B cell (primary cell): ENCODE results near the gene GUCD1. TPM values are rescaled to one million over a fixed set of nuclear protein-coding genes. Genes with fewer than 3 reads are reported as not detected.

Experiments used
- ATAC-seq: fragments of 200-7000 bp; cut with Tn5 transposase; one replicate; pipeline ENCODE4 v1.10.0; 2021; ENCODE audit warnings: low read depth, mild to moderate bottlenecking, moderate number of reproducible peaks, moderate library complexity
- CTCF ChIA-PET: fragments of 350-600 bp; sonication (Branson Sonifier 250); formaldehyde crosslinking; loops from one replicate; lab custom pipeline; 2021; ENCODE audit warnings: antibody characterized with exemption, inconsistent platforms; lab: Charles Lee
- POLR2A ChIA-PET: fragments of 350-600 bp; sonication (Branson Sonifier 250); formaldehyde crosslinking; loops from one replicate; lab custom pipeline; 2021; ENCODE audit warnings: antibody characterized with exemption; lab: Charles Lee
- DNase-seq: peaks from one replicate; pipeline ENCODE4 v3.0.0; 2013
- H2AFZ ChIP-seq: 2 replicates; pipeline ENCODE4 v1.6.1; 2012; ENCODE audit warnings: mild to moderate bottlenecking, low read depth, low read length; ENCODE audit not compliant: insufficient read depth, poor library complexity, severe bottlenecking
- H3K27ac ChIP-seq, 2 donors: 1 replicate in 1 of 2; 2 replicates in 1 of 2; pipeline ENCODE4 v1.5.1; 2012 to 2013; ENCODE audit warnings: low read length in 2 of 2, mild to moderate bottlenecking in 2 of 2, moderate library complexity in 1 of 2
- H3K27me3 ChIP-seq, 4 experiments: fragments of 200-600 bp in 1 of 4; sonication (generic) in 1 of 4; replicated peaks in 1 of 4; 1 replicate in 2 of 4; 2 replicates in 2 of 4; pipeline versions ENCODE4 v1.6.1 to v1.7.0; 2013 to 2016; ENCODE audit warnings: low read length in 3 of 4, mild to moderate bottlenecking in 2 of 4, mixed read lengths in 1 of 4, moderate library complexity in 1 of 4; ENCODE audit not compliant: insufficient read depth in 4 of 4, control insufficient read depth in 3 of 4; ENCODE audit errors: control extremely low read depth in 1 of 4
- H3K36me3 ChIP-seq, 2 experiments: replicated peaks in 1 of 2; 1 replicate in 1 of 2; 2 replicates in 1 of 2; pipeline versions ENCODE4 v1.6.1 to v1.7.1; 2013; ENCODE audit warnings: low read length in 1 of 2; ENCODE audit not compliant: insufficient read depth in 2 of 2, control insufficient read depth in 1 of 2; ENCODE audit errors: control extremely low read depth in 1 of 2, extremely low read depth in 1 of 2
- H3K4me1 ChIP-seq, 2 donors: fragments of 200-600 bp in 1 of 2; sonication (generic) in 1 of 2; 1 replicate in 1 of 2; 2 replicates in 1 of 2; pipeline versions ENCODE4 v1.5.1 to v1.6.1; 2013 to 2017; ENCODE audit warnings: low read length in 2 of 2; ENCODE audit not compliant: control insufficient read depth in 2 of 2, insufficient read depth in 2 of 2
- H3K4me2 ChIP-seq: replicated peaks from 2 replicates; pipeline ENCODE3; 2012; ENCODE audit warnings: mild to moderate bottlenecking, low read depth, low read length; ENCODE audit not compliant: poor library complexity, severe bottlenecking
- H3K4me3 ChIP-seq, 5 experiments: fragments of 200-600 bp in 1 of 5; sonication (generic) in 1 of 5; 1 replicate in 3 of 5; 2 replicates in 2 of 5; pipeline versions ENCODE4 v1.5.1 to v1.7.0; 2011 to 2016; ENCODE audit warnings: low read length in 4 of 5, mild to moderate bottlenecking in 4 of 5, low read depth in 2 of 5, control low read depth in 1 of 5, moderate library complexity in 1 of 5; ENCODE audit not compliant: insufficient read depth in 1 of 5; ENCODE audit errors: control extremely low read depth in 1 of 5, extremely low read depth in 1 of 5
- H3K79me2 ChIP-seq: fragments of 200-600 bp; sonication (generic); one replicate; pipeline ENCODE4 v1.6.0; 2016; ENCODE audit warnings: low read length; ENCODE audit not compliant: control insufficient read depth, insufficient read depth
- H3K9ac ChIP-seq: fragments of 200-600 bp; sonication (generic); 2 replicates; pipeline ENCODE4 v1.6.1; 2017; ENCODE audit warnings: mild to moderate bottlenecking, low read length, moderate library complexity
- H3K9me3 ChIP-seq, 3 donors: one replicate each; pipeline versions ENCODE4 v1.6.1 to v1.7.1; 2013; ENCODE audit warnings: low read length in 2 of 3; ENCODE audit not compliant: control insufficient read depth in 2 of 3, insufficient read depth in 1 of 3; ENCODE audit errors: control extremely low read depth in 1 of 3
- H4K20me1 ChIP-seq: 2 replicates; pipeline ENCODE4 v1.6.0; 2012; ENCODE audit warnings: mild to moderate bottlenecking, low read length; ENCODE audit not compliant: insufficient read depth, control insufficient read depth, poor library complexity, severe bottlenecking
- H3K27ac Mint-ChIP-seq: one replicate; pipeline ENCODE4 v1.8.0; 2021; ENCODE audit warnings: mixed read lengths
- H3K27me3 Mint-ChIP-seq: one replicate; pipeline ENCODE4 v1.8.0; 2021; ENCODE audit warnings: mixed read lengths
- H3K4me1 Mint-ChIP-seq: one replicate; pipeline ENCODE4 v1.8.0; 2021; ENCODE audit warnings: mixed read lengths
- H3K4me3 Mint-ChIP-seq: one replicate; pipeline ENCODE4 v1.8.0; 2021; ENCODE audit warnings: mixed read lengths
- H3K9me3 Mint-ChIP-seq: one replicate; pipeline ENCODE4 v1.8.0; 2022; ENCODE audit warnings: mixed read lengths; ENCODE audit not compliant: insufficient read depth
- EZH2 ChIP-seq: IDR thresholded peaks from 2 replicates; pipeline ENCODE4 v1.6.1; 2012; ENCODE audit warnings: borderline replicate concordance, low read depth, mild to moderate bottlenecking, moderate library complexity, low read length; ENCODE audit not compliant: insufficient read depth, poor library complexity, severe bottlenecking
- WGBS: methylation state at CpG from one replicate; pipeline ENCODE4 v1.1.5; 2013; ENCODE audit warnings: missing lambda C conversion rate; ENCODE audit not compliant: insufficient coverage; 5-methylcytosine and 5-hydroxymethylcytosine counted together
- intact Hi-C: fragments of 100-400 bp; cut with micrococcal nuclease; formaldehyde crosslinking; loops from one replicate; pipeline ENCODE4 v1.10.0; 2022
- polyA plus RNA-seq: library from polyadenylated mRNA; depleted of rRNA; stranded (reverse); fragments of >200 nt; gene quantifications from 2 replicates; pipeline ENCODE4 v1.2.3, GENCODE V29; 2012
- total RNA-seq, 2 donors: library from RNA; stranded (reverse); fragments of 120-200 nt in 1 of 2; gene quantifications; 1 replicate in 1 of 2; 2 replicates in 1 of 2; pipeline versions ENCODE4 v1.2.3 to v1.2.4, GENCODE V29; 2013 to 2022
- TF ChIP-seq, protein P1 (sequence below): fragments of 200-600 bp; IDR thresholded peaks from one replicate; pipeline ENCODE4 v1.8.0; 2022; ENCODE audit warnings: antibody characterized with exemption, mild to moderate bottlenecking

Gene GUCD1
- total and polyA plus RNA-seq, 2 donors (not counting 1 experiment from before 2014, with no cell fraction given), result 257 to 378 TPM

DNA sequence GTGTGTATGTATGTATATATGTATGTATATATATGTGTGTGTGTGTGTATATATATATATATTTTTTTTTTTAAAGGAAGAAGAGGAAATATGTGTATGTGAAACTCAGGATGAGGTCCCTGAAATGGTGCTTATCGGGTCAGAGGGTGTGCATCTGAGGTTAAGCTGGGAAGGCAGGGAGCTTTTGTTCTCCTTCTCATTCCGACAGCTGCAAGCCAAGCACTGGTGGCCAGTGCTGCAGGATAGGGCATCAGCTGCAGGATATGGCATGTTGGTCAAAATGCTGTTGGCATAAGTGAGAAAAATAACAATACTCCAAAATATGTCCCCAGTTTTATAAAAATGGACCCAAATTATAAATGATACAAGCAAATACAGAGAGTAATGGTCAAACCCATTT is 8.3 kb upstream of the GUCD1 start:
- Histone ChIP-seq H3K9me3 (no peaks in the 10 kb centered on the region), H2AFZ (no peak overlapping the region), H3K79me2 (peaks cover 90% of the 10 kb centered on the region), H3K4me1 (peaks cover 31 to 42% of the 10 kb centered on the region in 2 donors), H3K27me3 (no peaks in the 10 kb centered on the region), H3K27ac (no peak overlapping the region), H3K4me2 (no peak overlapping the region), H3K36me3 (peaks cover 15 to 71% of the 10 kb centered on the region in 2 experiments), H4K20me1 (peaks cover 86% of the 10 kb centered on the region), H3K4me3 (no peak overlapping the region), H3K9ac (no peak overlapping the region)
- intact Hi-C loops, result no loop called here
- no peak for DNase-seq
- ChIA-PET POLR2A (no interaction called here), CTCF (no interaction called here)
- no peak overlapping the region for H3K4me3 Mint-ChIP-seq
- no peaks in the 10 kb centered on the region for H3K27me3 Mint-ChIP-seq
- no peak for ATAC-seq
- H3K9me3 Mint-ChIP-seq, result no peaks in the 10 kb centered on the region
- TF ChIP-seq EZH2, result no peak
- TF ChIP-seq, protein P1, sequence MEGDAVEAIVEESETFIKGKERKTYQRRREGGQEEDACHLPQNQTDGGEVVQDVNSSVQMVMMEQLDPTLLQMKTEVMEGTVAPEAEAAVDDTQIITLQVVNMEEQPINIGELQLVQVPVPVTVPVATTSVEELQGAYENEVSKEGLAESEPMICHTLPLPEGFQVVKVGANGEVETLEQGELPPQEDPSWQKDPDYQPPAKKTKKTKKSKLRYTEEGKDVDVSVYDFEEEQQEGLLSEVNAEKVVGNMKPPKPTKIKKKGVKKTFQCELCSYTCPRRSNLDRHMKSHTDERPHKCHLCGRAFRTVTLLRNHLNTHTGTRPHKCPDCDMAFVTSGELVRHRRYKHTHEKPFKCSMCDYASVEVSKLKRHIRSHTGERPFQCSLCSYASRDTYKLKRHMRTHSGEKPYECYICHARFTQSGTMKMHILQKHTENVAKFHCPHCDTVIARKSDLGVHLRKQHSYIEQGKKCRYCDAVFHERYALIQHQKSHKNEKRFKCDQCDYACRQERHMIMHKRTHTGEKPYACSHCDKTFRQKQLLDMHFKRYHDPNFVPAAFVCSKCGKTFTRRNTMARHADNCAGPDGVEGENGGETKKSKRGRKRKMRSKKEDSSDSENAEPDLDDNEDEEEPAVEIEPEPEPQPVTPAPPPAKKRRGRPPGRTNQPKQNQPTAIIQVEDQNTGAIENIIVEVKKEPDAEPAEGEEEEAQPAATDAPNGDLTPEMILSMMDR, result no peak
- WGBS, result 94% methylated on average over 1 of the region's 2 CpGs
- no peak overlapping the region for H3K27ac Mint-ChIP-seq
- H3K4me1 Mint-ChIP-seq, result peaks cover 51% of the 10 kb centered on the region

DNA sequence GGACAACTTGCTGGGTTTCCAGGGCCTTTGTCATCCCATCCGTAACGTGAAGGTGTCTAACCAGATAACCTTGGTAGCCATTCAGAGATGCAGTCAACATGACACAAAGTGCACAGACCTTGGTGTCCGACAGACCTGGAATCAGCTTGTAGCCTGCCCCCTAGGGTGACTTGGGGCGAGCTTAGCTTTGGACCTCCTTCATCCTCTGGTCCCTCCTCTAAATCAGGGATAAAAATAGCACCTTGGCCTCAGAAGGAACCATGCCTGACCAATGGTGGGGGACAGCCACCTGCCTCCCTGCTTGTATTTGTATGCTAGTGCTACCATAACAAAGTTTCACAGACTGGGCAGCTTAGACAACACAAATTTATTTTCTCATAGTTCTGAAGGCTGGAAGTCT is 4.5 kb upstream of the GUCD1 start:
- Mint-ChIP-seq H3K27me3 (no peaks in the 10 kb centered on the region), H3K27ac (no peak overlapping the region), H3K9me3 (no peaks in the 10 kb centered on the region), H3K4me1 (peaks cover 65% of the 10 kb centered on the region), H3K4me3 (no peak overlapping the region)
- no peak overlapping the region for H2AFZ ChIP-seq
- ChIA-PET POLR2A (no interaction called here), CTCF (no interaction called here)
- DNase-seq (no peak), ATAC-seq (no peak)
- H4K20me1 ChIP-seq, result peaks cover 64% of the 10 kb centered on the region
- H3K27ac ChIP-seq, result peak overlapping the region in 1 of 2 donors; percentile 60
- peak overlapping the region in 1 of 5 experiments; percentile 7 for H3K4me3 ChIP-seq
- 82% methylated on average over 4 of the region's 4 CpGs for WGBS
- H3K27me3 ChIP-seq, result no peaks in the 10 kb centered on the region
- H3K4me2 ChIP-seq, result peak overlapping the region; percentile 46
- no peak for TF ChIP-seq EZH2
- TF ChIP-seq, protein P1, result no peak
- H3K9ac ChIP-seq, result no peak overlapping the region
- H3K79me2 ChIP-seq, result peaks cover 93% of the 10 kb centered on the region
- peaks cover 45 to 58% of the 10 kb centered on the region in 2 donors for H3K4me1 ChIP-seq
- intact Hi-C loops, result loop anchor here (5.0 to 10.0 kb wide), 4 partner anchors 647 to 1487 kb away; partner anchors contain the start of genes GNAZ, RAB36 and RSPH14
- peaks cover 10 to 56% of the 10 kb centered on the region in 2 experiments for H3K36me3 ChIP-seq
- no peaks in the 10 kb centered on the region for H3K9me3 ChIP-seq
